ENCODE data around the gene MAP2K3. TPM values are rescaled to one million over a fixed set of nuclear protein-coding genes. Genes with fewer than 3 reads are reported as not detected.

Gene MAP2K3
- total RNA-seq, 2 experiments from 2014 or later = 27.8 to 71.5 TPM

DNA sequence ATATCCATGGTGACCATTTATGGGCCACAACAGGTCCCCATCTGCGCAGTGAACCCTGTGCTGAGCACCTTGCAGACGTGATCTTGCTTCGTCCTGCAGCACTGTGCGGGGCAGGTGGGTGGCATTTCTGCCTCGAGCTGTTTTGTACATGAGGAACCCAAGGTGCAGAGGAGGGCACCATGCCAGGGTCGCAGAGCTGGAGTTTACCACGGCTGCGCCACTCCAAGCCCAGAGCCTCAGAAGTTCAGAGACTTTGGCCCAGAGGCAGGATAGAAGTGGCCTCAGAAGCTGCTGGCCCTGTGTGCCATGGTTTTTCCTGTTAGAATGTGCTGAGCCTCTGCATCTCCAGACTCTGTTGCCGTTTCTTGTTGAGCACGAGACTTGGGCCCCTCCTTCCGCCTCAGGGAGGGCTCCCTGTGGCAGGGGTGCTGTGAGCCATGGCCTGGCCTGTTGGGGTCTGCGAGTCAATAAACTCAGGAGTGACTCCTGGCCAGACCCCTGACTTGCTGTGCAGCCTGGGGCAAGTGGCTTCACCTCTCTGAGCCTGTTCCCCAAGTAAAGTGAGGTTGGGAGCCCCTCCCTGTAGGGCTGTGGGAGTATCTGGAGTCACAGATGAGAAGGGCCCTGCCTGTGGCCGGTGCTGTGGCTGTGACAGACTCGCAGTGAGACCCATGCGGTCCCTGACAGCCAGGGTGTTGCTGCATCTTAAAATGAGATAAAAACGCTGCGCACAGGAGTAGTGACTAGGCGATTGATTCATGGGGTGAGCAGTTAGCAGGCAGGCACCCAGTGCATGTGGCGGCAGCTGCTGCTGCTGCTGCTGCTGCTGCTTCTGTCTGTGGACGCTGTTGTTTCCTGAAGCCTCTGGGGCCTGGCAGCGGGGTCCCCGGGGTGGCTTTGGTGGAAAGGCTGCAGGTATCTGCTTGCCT lies 11.8 kb downstream of the MAP2K3 start:
- no peak for TF ChIP-seq EZH2phosphoT487 (IDR thresholded peaks at IDR 0.05; ENCODE audit: borderline replicate concordance, low read depth, low read length)
- TF ChIP-seq, protein P1, sequence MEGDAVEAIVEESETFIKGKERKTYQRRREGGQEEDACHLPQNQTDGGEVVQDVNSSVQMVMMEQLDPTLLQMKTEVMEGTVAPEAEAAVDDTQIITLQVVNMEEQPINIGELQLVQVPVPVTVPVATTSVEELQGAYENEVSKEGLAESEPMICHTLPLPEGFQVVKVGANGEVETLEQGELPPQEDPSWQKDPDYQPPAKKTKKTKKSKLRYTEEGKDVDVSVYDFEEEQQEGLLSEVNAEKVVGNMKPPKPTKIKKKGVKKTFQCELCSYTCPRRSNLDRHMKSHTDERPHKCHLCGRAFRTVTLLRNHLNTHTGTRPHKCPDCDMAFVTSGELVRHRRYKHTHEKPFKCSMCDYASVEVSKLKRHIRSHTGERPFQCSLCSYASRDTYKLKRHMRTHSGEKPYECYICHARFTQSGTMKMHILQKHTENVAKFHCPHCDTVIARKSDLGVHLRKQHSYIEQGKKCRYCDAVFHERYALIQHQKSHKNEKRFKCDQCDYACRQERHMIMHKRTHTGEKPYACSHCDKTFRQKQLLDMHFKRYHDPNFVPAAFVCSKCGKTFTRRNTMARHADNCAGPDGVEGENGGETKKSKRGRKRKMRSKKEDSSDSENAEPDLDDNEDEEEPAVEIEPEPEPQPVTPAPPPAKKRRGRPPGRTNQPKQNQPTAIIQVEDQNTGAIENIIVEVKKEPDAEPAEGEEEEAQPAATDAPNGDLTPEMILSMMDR (conservative IDR thresholded peaks at IDR 0.05; ENCODE audit: low read length) = no peak
- Histone ChIP-seq H3K27ac (ENCODE audit: low read depth, low read length, poor library complexity, severe bottlenecking) (no peak overlapping the region), H3K4me2 (ENCODE audit: low read length) (no peak overlapping the region), H3K9me3 (ENCODE audit: low read length) (no peaks in the 10 kb centered on the region), H4K20me1 (ENCODE audit: insufficient read depth, low read length) (no peaks in the 10 kb centered on the region), H3K79me2 (ENCODE audit: insufficient read depth, low read depth, low read length) (no peaks in the 10 kb centered on the region), H3K4me1 (ENCODE audit: insufficient read depth, low read length, poor library complexity, severe bottlenecking) (no peaks in the 10 kb centered on the region), H3K4me3 (ENCODE audit: low read depth, low read length, poor library complexity, severe bottlenecking) (no peak overlapping the region), H3K9me2 (ENCODE audit: insufficient read depth, low read length) (no peaks in the 10 kb centered on the region), H2AFZ (ENCODE audit: low read length) (no peak overlapping the region), H3K36me3 (ENCODE audit: insufficient read depth, low read length) (peaks cover 22% of the 10 kb centered on the region)
- intact Hi-C loops (cut with micrococcal nuclease; ENCODE audit: unreplicated experiment) = no loop called here
- ChIA-PET CTCF (ENCODE audit: unreplicated experiment) (no interaction called here), POLR2A (no interaction called here)
- no peak for DNase-seq (ENCODE audit: low spot score)
- no TSS peak for BruUV-seq (replicated peaks)

DNA sequence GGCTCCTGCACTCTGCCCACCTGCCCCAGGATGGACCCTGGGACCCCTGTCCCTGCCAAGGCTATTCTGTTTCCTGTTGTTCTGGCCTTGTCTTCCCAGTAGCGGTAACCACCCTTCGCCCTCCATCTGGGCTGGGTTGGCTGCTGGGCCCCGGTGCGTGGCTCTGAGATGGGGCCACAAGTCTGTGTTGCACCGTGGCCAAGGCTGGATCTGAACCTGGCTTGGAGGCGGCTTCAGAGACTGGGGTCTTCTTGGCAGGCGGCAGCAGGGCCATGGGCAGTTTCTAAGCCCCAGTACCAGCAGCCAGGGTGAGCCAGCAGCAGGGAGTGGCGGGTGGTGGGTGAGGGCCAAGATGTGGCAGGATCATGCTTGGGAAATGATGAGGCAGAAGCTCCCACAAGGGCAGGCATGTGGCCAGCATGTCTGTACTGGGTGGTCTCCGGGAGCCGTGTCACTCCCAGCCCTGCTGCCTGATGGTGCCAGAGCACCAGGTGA lies 12.6 kb downstream of the MAP2K3 start:
- Histone ChIP-seq H3K4me1 (ENCODE audit: insufficient read depth, low read length, poor library complexity, severe bottlenecking) (no peaks in the 10 kb centered on the region), H3K4me3 (ENCODE audit: low read depth, low read length, poor library complexity, severe bottlenecking) (no peak overlapping the region), H3K36me3 (ENCODE audit: insufficient read depth, low read length) (peaks cover 17% of the 10 kb centered on the region; the same call in 1 of the 2 replicates), H4K20me1 (ENCODE audit: insufficient read depth, low read length) (no peaks in the 10 kb centered on the region), H3K27ac (ENCODE audit: low read depth, low read length, poor library complexity, severe bottlenecking) (no peak overlapping the region), H2AFZ (ENCODE audit: low read length) (no peak overlapping the region), H3K4me2 (ENCODE audit: low read length) (no peak overlapping the region), H3K9me3 (ENCODE audit: low read length) (no peaks in the 10 kb centered on the region), H3K79me2 (ENCODE audit: insufficient read depth, low read depth, low read length) (no peaks in the 10 kb centered on the region), H3K9me2 (ENCODE audit: insufficient read depth, low read length) (no peaks in the 10 kb centered on the region)
- TF ChIP-seq, protein P1 (conservative IDR thresholded peaks at IDR 0.05; ENCODE audit: low read length) = no peak
- TF ChIP-seq EZH2phosphoT487 (IDR thresholded peaks at IDR 0.05; ENCODE audit: borderline replicate concordance, low read depth, low read length) = no peak
- BruUV-seq (replicated peaks) = no TSS peak
- DNase-seq (ENCODE audit: low spot score) = no peak
- POLR2A ChIA-PET = no interaction called here
- CTCF ChIA-PET (ENCODE audit: unreplicated experiment) = no interaction called here
- intact Hi-C loops (cut with micrococcal nuclease; ENCODE audit: unreplicated experiment) = no loop called here

GRCh38 chr17:21297597-21297996 lies 13.1 kb downstream of the MAP2K3 start:
- BruUV-seq (replicated peaks) = no TSS peak
- no peaks in the 10 kb centered on the region for H3K9me3 ChIP-seq (ENCODE audit: low read length)
- H2AFZ ChIP-seq (ENCODE audit: low read length) = no peak overlapping the region
- peaks cover 19% of the 10 kb centered on the region; the same call in 1 of the 2 replicates for H3K36me3 ChIP-seq (ENCODE audit: insufficient read depth, low read length)
- H3K27ac ChIP-seq (ENCODE audit: low read depth, low read length, poor library complexity, severe bottlenecking) = no peak overlapping the region
- H3K4me1 ChIP-seq (ENCODE audit: insufficient read depth, low read length, poor library complexity, severe bottlenecking) = no peaks in the 10 kb centered on the region
- H3K9me2 ChIP-seq (ENCODE audit: insufficient read depth, low read length) = no peaks in the 10 kb centered on the region
- no peak for DNase-seq (ENCODE audit: low spot score)
- H3K4me2 ChIP-seq (ENCODE audit: low read length) = no peak overlapping the region
- intact Hi-C loops (cut with micrococcal nuclease; ENCODE audit: unreplicated experiment) = no loop called here
- no peaks in the 10 kb centered on the region for H4K20me1 ChIP-seq (ENCODE audit: insufficient read depth, low read length)
- POLR2A ChIA-PET = no interaction called here
- H3K4me3 ChIP-seq (ENCODE audit: low read depth, low read length, poor library complexity, severe bottlenecking) = no peak overlapping the region
- TF ChIP-seq, protein P1 (conservative IDR thresholded peaks at IDR 0.05; ENCODE audit: low read length) = no peak
- no peak for TF ChIP-seq EZH2phosphoT487 (IDR thresholded peaks at IDR 0.05; ENCODE audit: borderline replicate concordance, low read depth, low read length)
- H3K79me2 ChIP-seq (ENCODE audit: insufficient read depth, low read depth, low read length) = no peaks in the 10 kb centered on the region
- CTCF ChIA-PET (ENCODE audit: unreplicated experiment) = no interaction called here
